ENCODE measurements around the gene FOXJ1. TPM values are rescaled to one million over a fixed set of nuclear protein-coding genes. Genes with fewer than 3 reads are reported as not detected.
A peak's percentile ranks its signal among the peaks of the same experiment; 100 is the strongest.

FOXJ1 gene
- total RNA-seq, 1 donor from 2014 or later: 4.2 TPM

Small RNAs within 50 kb of the gene (small RNA-seq; reads per million reads assigned to genes)
- 1.3 reads per million, percentile 80 among the genes with 10 or more reads in this experiment for gene MIR6868 (ENCODE audit: low replicate concordance)

Other genes with a start within 250 kb of the FOXJ1 start
- gene TRIM65, start 244.3 kb downstream of the FOXJ1 start, total RNA-seq: 6.1 TPM
- 23.1 TPM for gene MRPL38, start 236.4 kb downstream of the FOXJ1 start, total RNA-seq
- gene FBF1, start 200.2 kb downstream of the FOXJ1 start, total RNA-seq: 9.3 TPM
- gene ACOX1, start 162.1 kb downstream of the FOXJ1 start, total RNA-seq: 57.8 TPM
- gene TEN1, start 162.0 kb downstream of the FOXJ1 start, total RNA-seq: 6.1 TPM
- gene CDK3, start 140.4 kb downstream of the FOXJ1 start, total RNA-seq: 3.0 TPM
- gene EVPL, start 113.9 kb downstream of the FOXJ1 start, total RNA-seq: under 0.01 TPM
- gene SRP68, start 68.7 kb downstream of the FOXJ1 start, total RNA-seq: 22.4 TPM
- gene GALR2, start 66.5 kb downstream of the FOXJ1 start, total RNA-seq: not detected
- gene ZACN, start 62.1 kb downstream of the FOXJ1 start, total RNA-seq: not detected
- gene EXOC7, start 37.5 kb downstream of the FOXJ1 start, total RNA-seq: 86.8 TPM
- 23.1 TPM for gene RNF157, start 99.2 kb upstream of the FOXJ1 start, total RNA-seq
- gene UBALD2, start 124.1 kb upstream of the FOXJ1 start, total RNA-seq: 4.4 TPM
- 5.2 TPM for gene QRICH2, start 167.0 kb upstream of the FOXJ1 start, total RNA-seq
- 53.6 TPM for gene PRPSAP1, start 212.7 kb upstream of the FOXJ1 start, total RNA-seq
- gene SPHK1, start 243.4 kb upstream of the FOXJ1 start, total RNA-seq: 2.5 TPM